T1000 (cell line): ENCODE results near the gene NELL1.
"Not testable (repeated sequence)": the region's sequence is repeated elsewhere in the genome, so short reads cannot be mapped to it uniquely, and the experiment has no call there.

Source experiments
- DNase-seq: peaks from one replicate; lab custom pipeline; 2025; ENCODE audit warnings: mixed read lengths; lab: John Stamatoyannopoulos, UW

Gene NELL1

GRCh38 chr11:21109341-21109740 is 440.0 kb downstream of the NELL1 start:
- no peak for DNase-seq

GRCh38 chr11:21110415-21110814 is 441.0 kb downstream of the NELL1 start:
- no peak for DNase-seq

GRCh38 chr11:21113876-21114275 is 444.5 kb downstream of the NELL1 start:
- no peak for DNase-seq

- DNase-seq: no peak
Measured at GRCh38 chr11:21116009-21116408, 446.6 kb downstream of the NELL1 start.

GRCh38 chr11:21119411-21119810 is 450.0 kb downstream of the NELL1 start:
- DNase-seq: no peak

GRCh38 chr11:21121991-21122390 is 452.6 kb downstream of the NELL1 start:
- no peak for DNase-seq

GRCh38 chr11:21122523-21122922 is 453.1 kb downstream of the NELL1 start:
- DNase-seq: no peak

GRCh38 chr11:21132146-21132720 is 462.8 kb downstream of the NELL1 start:
- no peak for DNase-seq

- DNase-seq: no peak
Measured at GRCh38 chr11:21133244-21133643, 463.9 kb downstream of the NELL1 start.

GRCh38 chr11:21133722-21134121 is 464.3 kb downstream of the NELL1 start:
- no peak for DNase-seq

- DNase-seq: no peak
Measured at GRCh38 chr11:21137803-21138202, 468.4 kb downstream of the NELL1 start.

GRCh38 chr11:21141557-21141956 is 472.2 kb downstream of the NELL1 start:
- not testable (repeated sequence) for DNase-seq

- DNase-seq: no peak
Measured at GRCh38 chr11:21142007-21142406, 472.6 kb downstream of the NELL1 start.

- DNase-seq: no peak
Measured at GRCh38 chr11:21144531-21144930, 475.1 kb downstream of the NELL1 start.

GRCh38 chr11:21148376-21148775 is 479.0 kb downstream of the NELL1 start:
- DNase-seq: no peak

- DNase-seq: no peak
Measured at GRCh38 chr11:21160140-21160539, 490.8 kb downstream of the NELL1 start.

- DNase-seq: no peak
Measured at GRCh38 chr11:21169639-21170038, 500.3 kb downstream of the NELL1 start.

GRCh38 chr11:21173476-21173875 is 504.1 kb downstream of the NELL1 start:
- DNase-seq: no peak

- no peak for DNase-seq
Measured at GRCh38 chr11:21174781-21175180, 505.4 kb downstream of the NELL1 start.

GRCh38 chr11:21177379-21177778 is 508.0 kb downstream of the NELL1 start:
- no peak for DNase-seq

GRCh38 chr11:21179770-21180169 is 510.4 kb downstream of the NELL1 start:
- DNase-seq: no peak

- DNase-seq: no peak
Measured at GRCh38 chr11:21180182-21180581, 510.8 kb downstream of the NELL1 start.

GRCh38 chr11:21185959-21186358 is 516.6 kb downstream of the NELL1 start:
- DNase-seq: no peak

- no peak for DNase-seq
Measured at GRCh38 chr11:21190181-21190580, 520.8 kb downstream of the NELL1 start.

- DNase-seq: no peak
Measured at GRCh38 chr11:21195995-21196394, 526.6 kb downstream of the NELL1 start.
